ENCODE results near the gene ZSWIM4. TPM values are rescaled to one million over a fixed set of nuclear protein-coding genes. Genes with fewer than 3 reads are reported as not detected.

Gene ZSWIM4
- total and polyA plus RNA-seq, 2 of the 13 experiments (the other 11 are each of a cell fraction or from before 2014, with no cell fraction given): 0.33 to 0.86 TPM

GRCh38 chr19:13794757-13795589 lies at the start of gene ZSWIM4 (continued):
- TF ChIP-seq ZNF574 (CRISPR knock-in tag; IDR thresholded peaks at IDR 0.05): peak; percentile 17; the same call in 1 of the 2 replicates
- TF ChIP-seq ZNF549 (CRISPR knock-in tag; IDR thresholded peaks at IDR 0.05): no peak
- TF ChIP-seq ZNF768 (CRISPR knock-in tag; IDR thresholded peaks at IDR 0.05): peak; percentile 100
- TF ChIP-seq ZBTB38 (CRISPR knock-in tag; IDR thresholded peaks at IDR 0.05): no peak
- peak; percentile 35; the same call in 1 of the 2 replicates for TF ChIP-seq MTA1 (CRISPR knock-in tag; IDR thresholded peaks at IDR 0.05; ENCODE audit: borderline replicate concordance)
- peak; percentile 99 for TF ChIP-seq SRF (IDR thresholded peaks at IDR 0.05; ENCODE audit: low read depth, low read length)
- peak; percentile 70; the same call in 1 of the 2 replicates for TF ChIP-seq KAT8 (CRISPR knock-in tag; IDR thresholded peaks at IDR 0.05)
- no peak for TF ChIP-seq XBP1 (CRISPR knock-in tag; IDR thresholded peaks at IDR 0.05)
- TF ChIP-seq WIZ (CRISPR knock-in tag; IDR thresholded peaks at IDR 0.05): 0 out of 2 replicates have a peak, but pooled peaks have one; percentile 22
- TF ChIP-seq TFE3 (CRISPR knock-in tag; IDR thresholded peaks at IDR 0.05): no peak
- no peak for TF ChIP-seq HOXA3 (CRISPR knock-in tag; IDR thresholded peaks at IDR 0.05)
- no peak for TF ChIP-seq NR3C1 (CRISPR knock-in tag; IDR thresholded peaks at IDR 0.05)
- TF ChIP-seq ISX (CRISPR knock-in tag; conservative IDR thresholded peaks at IDR 0.05): no peak
- no peak for TF ChIP-seq ZNF790 (CRISPR knock-in tag; IDR thresholded peaks at IDR 0.05; ENCODE audit: borderline replicate concordance)
- 0 out of 2 replicates have a peak, but pooled peaks have one; percentile 30 for TF ChIP-seq ZFX (CRISPR knock-in tag; IDR thresholded peaks at IDR 0.05; ENCODE audit: low read depth)
- no peak for TF ChIP-seq ZNF333 (CRISPR knock-in tag; IDR thresholded peaks at IDR 0.05; ENCODE audit: borderline replicate concordance)
- TF ChIP-seq ZNF512B (CRISPR knock-in tag; IDR thresholded peaks at IDR 0.05; ENCODE audit: borderline replicate concordance): no peak
- TF ChIP-seq KDM2A (CRISPR knock-in tag; IDR thresholded peaks at IDR 0.05; ENCODE audit: borderline replicate concordance, low read depth): peak; percentile 60; the same call in 1 of the 2 replicates
- peak; percentile 67; the same call in 1 of the 2 replicates for TF ChIP-seq HNF1B (CRISPR knock-in tag; IDR thresholded peaks at IDR 0.05)
- no peak for TF ChIP-seq ZZZ3 (CRISPR knock-in tag; IDR thresholded peaks at IDR 0.05; ENCODE audit: borderline replicate concordance)
- no peak for TF ChIP-seq REL (CRISPR knock-in tag; conservative IDR thresholded peaks at IDR 0.05)
